ENCODE measurements around the gene SMO. TPM values are rescaled to one million over a fixed set of nuclear protein-coding genes. Genes with fewer than 3 reads are reported as not detected.

The SMO gene
- total and polyA plus RNA-seq, 2 donors (not counting 1 experiment from before 2014, with no cell fraction given) = 0.39 to 1.4 TPM

- Histone ChIP-seq H3K4me1 (ENCODE audit: control insufficient read depth in 2 of 2, insufficient read depth in 2 of 2, low read length in 2 of 2) (no peaks in the 10 kb centered on the region), H3K27me3 (replicated peaks in 1 of 4; ENCODE audit: control extremely low read depth in 1 of 4, control insufficient read depth in 3 of 4, insufficient read depth in 4 of 4, low read length in 3 of 4) (no peaks in the 10 kb centered on the region), H3K36me3 (replicated peaks in 1 of 2; ENCODE audit: control extremely low read depth in 1 of 2, control insufficient read depth in 1 of 2, extremely low read depth in 1 of 2, insufficient read depth in 2 of 2, low read length in 1 of 2) (no peaks in the 10 kb centered on the region), H3K9me3 (ENCODE audit: control extremely low read depth in 1 of 3, control insufficient read depth in 2 of 3, insufficient read depth in 1 of 3, low read length in 2 of 3) (peaks cover 0 to 2% (median 0%) of the 10 kb centered on the region in 3 donors), H3K9ac (ENCODE audit: low read length) (no peak overlapping the region), H4K20me1 (ENCODE audit: control insufficient read depth, insufficient read depth, low read length, poor library complexity, severe bottlenecking) (no peaks in the 10 kb centered on the region), H2AFZ (ENCODE audit: insufficient read depth, low read depth, low read length, poor library complexity, severe bottlenecking) (no peak overlapping the region), H3K79me2 (ENCODE audit: control insufficient read depth, insufficient read depth, low read length) (no peaks in the 10 kb centered on the region), H3K4me3 (ENCODE audit: control extremely low read depth in 1 of 5, extremely low read depth in 1 of 5, insufficient read depth in 1 of 5, low read depth in 2 of 5, low read length in 4 of 5) (no peak overlapping the region), H3K4me2 (replicated peaks; ENCODE audit: low read depth, low read length, poor library complexity, severe bottlenecking) (no peak overlapping the region), H3K27ac (ENCODE audit: low read length in 2 of 2) (no peak overlapping the region)
- intact Hi-C loops (cut with micrococcal nuclease) = loop anchor here (1.0 kb wide), 2 partner anchors 47 to 120 kb away; no protein-coding TSS in a partner anchor
- no peak overlapping the region for H3K27ac Mint-ChIP-seq
- DNase-seq (no peak), ATAC-seq (ENCODE audit: low read depth) (no peak)
- POLR2A ChIA-PET = no interaction called here
- H3K27me3 Mint-ChIP-seq = no peaks in the 10 kb centered on the region
- no peaks in the 10 kb centered on the region for H3K9me3 Mint-ChIP-seq (ENCODE audit: insufficient read depth)
- H3K4me1 Mint-ChIP-seq = no peaks in the 10 kb centered on the region
- CTCF ChIA-PET = interaction anchor here (0.5 to 6.8 kb wide), 23 partner anchors 11 to 983 kb away, joined by 3 to 62 read pairs (median 5); no protein-coding TSS in a partner anchor
- TF ChIP-seq, protein P1, sequence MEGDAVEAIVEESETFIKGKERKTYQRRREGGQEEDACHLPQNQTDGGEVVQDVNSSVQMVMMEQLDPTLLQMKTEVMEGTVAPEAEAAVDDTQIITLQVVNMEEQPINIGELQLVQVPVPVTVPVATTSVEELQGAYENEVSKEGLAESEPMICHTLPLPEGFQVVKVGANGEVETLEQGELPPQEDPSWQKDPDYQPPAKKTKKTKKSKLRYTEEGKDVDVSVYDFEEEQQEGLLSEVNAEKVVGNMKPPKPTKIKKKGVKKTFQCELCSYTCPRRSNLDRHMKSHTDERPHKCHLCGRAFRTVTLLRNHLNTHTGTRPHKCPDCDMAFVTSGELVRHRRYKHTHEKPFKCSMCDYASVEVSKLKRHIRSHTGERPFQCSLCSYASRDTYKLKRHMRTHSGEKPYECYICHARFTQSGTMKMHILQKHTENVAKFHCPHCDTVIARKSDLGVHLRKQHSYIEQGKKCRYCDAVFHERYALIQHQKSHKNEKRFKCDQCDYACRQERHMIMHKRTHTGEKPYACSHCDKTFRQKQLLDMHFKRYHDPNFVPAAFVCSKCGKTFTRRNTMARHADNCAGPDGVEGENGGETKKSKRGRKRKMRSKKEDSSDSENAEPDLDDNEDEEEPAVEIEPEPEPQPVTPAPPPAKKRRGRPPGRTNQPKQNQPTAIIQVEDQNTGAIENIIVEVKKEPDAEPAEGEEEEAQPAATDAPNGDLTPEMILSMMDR (IDR thresholded peaks at IDR 0.05) = no peak
- no peak for TF ChIP-seq EZH2 (IDR thresholded peaks at IDR 0.05; ENCODE audit: borderline replicate concordance, insufficient read depth, low read depth, low read length, poor library complexity, severe bottlenecking)
- WGBS (ENCODE audit: insufficient coverage) = 97% methylated on average over 14 of the region's 14 CpGs
- no peak overlapping the region for H3K4me3 Mint-ChIP-seq
These were observed 22.5 kb downstream of the SMO start for GRCh38 chr7:129210989-129211312.

DNA sequence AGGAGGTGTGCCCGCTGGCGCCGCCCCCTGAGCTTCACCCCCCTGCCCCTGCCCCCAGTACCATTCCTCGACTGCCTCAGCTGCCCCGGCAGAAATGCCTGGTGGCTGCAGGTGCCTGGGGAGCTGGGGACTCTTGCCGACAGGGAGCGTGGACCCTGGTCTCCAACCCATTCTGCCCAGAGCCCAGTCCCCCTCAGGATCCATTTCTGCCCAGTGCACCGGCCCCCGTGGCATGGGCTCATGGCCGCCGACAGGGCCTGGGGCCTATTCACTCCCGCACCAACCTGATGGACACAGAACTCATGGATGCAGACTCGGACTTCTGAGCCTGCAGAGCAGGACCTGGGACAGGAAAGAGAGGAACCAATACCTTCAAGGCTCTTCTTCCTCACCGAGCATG is 23.7 kb downstream of the SMO start:
- Mint-ChIP-seq H3K27me3 (no peaks in the 10 kb centered on the region), H3K9me3 (ENCODE audit: insufficient read depth) (no peaks in the 10 kb centered on the region), H3K4me1 (no peaks in the 10 kb centered on the region), H3K27ac (no peak overlapping the region), H3K4me3 (no peak overlapping the region)
- Histone ChIP-seq H4K20me1 (ENCODE audit: control insufficient read depth, insufficient read depth, low read length, poor library complexity, severe bottlenecking) (no peaks in the 10 kb centered on the region), H3K9me3 (ENCODE audit: control extremely low read depth in 1 of 3, control insufficient read depth in 2 of 3, insufficient read depth in 1 of 3, low read length in 2 of 3) (peaks cover 0 to 7% (median 0%) of the 10 kb centered on the region in 3 donors), H3K79me2 (ENCODE audit: control insufficient read depth, insufficient read depth, low read length) (no peaks in the 10 kb centered on the region), H3K27me3 (replicated peaks in 1 of 4; ENCODE audit: control extremely low read depth in 1 of 4, control insufficient read depth in 3 of 4, insufficient read depth in 4 of 4, low read length in 3 of 4) (no peaks in the 10 kb centered on the region), H2AFZ (ENCODE audit: insufficient read depth, low read depth, low read length, poor library complexity, severe bottlenecking) (no peak overlapping the region), H3K4me2 (replicated peaks; ENCODE audit: low read depth, low read length, poor library complexity, severe bottlenecking) (no peak overlapping the region), H3K36me3 (replicated peaks in 1 of 2; ENCODE audit: control extremely low read depth in 1 of 2, control insufficient read depth in 1 of 2, extremely low read depth in 1 of 2, insufficient read depth in 2 of 2, low read length in 1 of 2) (no peaks in the 10 kb centered on the region), H3K27ac (ENCODE audit: low read length in 2 of 2) (no peak overlapping the region), H3K4me1 (ENCODE audit: control insufficient read depth in 2 of 2, insufficient read depth in 2 of 2, low read length in 2 of 2) (no peaks in the 10 kb centered on the region), H3K9ac (ENCODE audit: low read length) (no peak overlapping the region), H3K4me3 (ENCODE audit: control extremely low read depth in 1 of 5, extremely low read depth in 1 of 5, insufficient read depth in 1 of 5, low read depth in 2 of 5, low read length in 4 of 5) (no peak overlapping the region)
- TF ChIP-seq, protein P1 (IDR thresholded peaks at IDR 0.05) = no peak
- no peak for TF ChIP-seq EZH2 (IDR thresholded peaks at IDR 0.05; ENCODE audit: borderline replicate concordance, insufficient read depth, low read depth, low read length, poor library complexity, severe bottlenecking)
- no peak for DNase-seq
- ChIA-PET CTCF (interaction anchor here (0.6 to 6.8 kb wide), 6 partner anchors 10 to 329 kb away, joined by 3 to 62 read pairs (median 9); no protein-coding TSS in a partner anchor), POLR2A (interaction anchor here (0.6 kb wide), 1 partner anchor 289 kb away, joined by 3 read pairs; no protein-coding TSS in a partner anchor)
- intact Hi-C loops (cut with micrococcal nuclease) = no loop called here
- WGBS (ENCODE audit: insufficient coverage) = 90% methylated on average over 11 of the region's 14 CpGs
- no peak for ATAC-seq (ENCODE audit: low read depth)
